Stimulated activated CD8-positive, alpha-beta memory T cell treated with anti-CD3 and anti-CD28 coated beads, Interleukin-15, amount 100 ng/mL, for 1 hour (primary cell): ENCODE measurements around the gene PRRG4.
"Not testable (repeated sequence)": the region's sequence is repeated elsewhere in the genome, so short reads cannot be mapped to it uniquely, and the experiment has no call there.

ENCODE experiments used
- DNase-seq: peaks from one replicate; pipeline ENCODE4 v3.0.0-alpha.2; 2020; ENCODE audit warnings: low read depth

PRRG4 gene

GRCh38 chr11:32829680-32830412 is at the start of gene PRRG4:
Gene PRRG4, plus strand, starts transcription at chr11:32829927. Its CDS starts 603 bp downstream, at chr11:32830530.
- DNase-seq, result no peak

- DNase-seq, result not testable (repeated sequence)
Observed at GRCh38 chr11:32780839-32781238, 48.9 kb upstream of the PRRG4 start.

GRCh38 chr11:32781721-32782120 is 48.0 kb upstream of the PRRG4 start:
- DNase-seq, result no peak

- no peak for DNase-seq
Observed at GRCh38 chr11:32785262-32785661, 44.5 kb upstream of the PRRG4 start.

GRCh38 chr11:32786811-32787210 is 42.9 kb upstream of the PRRG4 start:
- no peak for DNase-seq

- DNase-seq, result no peak
Observed at GRCh38 chr11:32790916-32791315, 38.8 kb upstream of the PRRG4 start.

- DNase-seq, result no peak
Observed at GRCh38 chr11:32792111-32792947, 37.4 kb upstream of the PRRG4 start.

- DNase-seq, result peak; percentile 42
Observed at GRCh38 chr11:32792948-32793475, 36.7 kb upstream of the PRRG4 start.

GRCh38 chr11:32794439-32794838 is 35.3 kb upstream of the PRRG4 start, which contains the start of gene CCDC73:
Gene CCDC73, minus strand, starts transcription at chr11:32794662. Its CDS starts 34,419 bp downstream, at chr11:32760243.
- no peak for DNase-seq

- no peak for DNase-seq
Observed at GRCh38 chr11:32796425-32796824, 33.3 kb upstream of the PRRG4 start.

- no peak for DNase-seq
Observed at GRCh38 chr11:32809313-32809712, 20.4 kb upstream of the PRRG4 start.

- DNase-seq, result no peak
Observed at GRCh38 chr11:32817181-32817851, 12.4 kb upstream of the PRRG4 start.

- DNase-seq, result no peak
Observed at GRCh38 chr11:32817852-32818183, 11.9 kb upstream of the PRRG4 start.

GRCh38 chr11:32819187-32819586 is 10.5 kb upstream of the PRRG4 start:
- no peak for DNase-seq

GRCh38 chr11:32820497-32820896 is 9.2 kb upstream of the PRRG4 start:
- no peak for DNase-seq

GRCh38 chr11:32821517-32821916 is 8.2 kb upstream of the PRRG4 start:
- no peak for DNase-seq

GRCh38 chr11:32821917-32822560 is 7.7 kb upstream of the PRRG4 start:
- no peak for DNase-seq

- DNase-seq, result not testable (repeated sequence)
Observed at GRCh38 chr11:32823617-32824016, 6.1 kb upstream of the PRRG4 start.

GRCh38 chr11:32826113-32826512 is 3.6 kb upstream of the PRRG4 start:
- DNase-seq, result no peak

- no peak for DNase-seq
Observed at GRCh38 chr11:32827276-32827675, 2.5 kb upstream of the PRRG4 start.

- no peak for DNase-seq
Observed at GRCh38 chr11:32829157-32829679, 509 bp upstream of the PRRG4 start.

GRCh38 chr11:32830413-32830738 is 649 bp downstream of the PRRG4 start:
- DNase-seq, result no peak
